Liver (tissue), 3 donors: ENCODE results near the gene DDX25.
"Not testable (repeated sequence)": the region's sequence is repeated elsewhere in the genome, so short reads cannot be mapped to it uniquely, and the experiment has no call there.

ENCODE experiments used
- GABPA ChIP-seq, 2 donors: IDR thresholded peaks in 1 of 2; conservative IDR thresholded peaks in 1 of 2; 2 replicates each; pipeline ENCODE4 v1.6.1; 2016; ENCODE audit warnings: antibody characterized with exemption in 2 of 2, mild to moderate bottlenecking in 1 of 2, moderate library complexity in 1 of 2
- JUND ChIP-seq, 2 donors: IDR thresholded peaks; 2 replicates each; pipeline ENCODE4 v1.6.1; 2016; ENCODE audit warnings: antibody characterized with exemption in 2 of 2
- REST ChIP-seq: IDR thresholded peaks from 2 replicates; pipeline ENCODE4 v1.6.1; 2016; ENCODE audit warnings: antibody characterized with exemption, mild to moderate bottlenecking
- SP1 ChIP-seq: IDR thresholded peaks from 2 replicates; pipeline ENCODE4 v1.6.1; 2018; ENCODE audit warnings: antibody characterized with exemption, mild to moderate bottlenecking
- YY1 ChIP-seq: IDR thresholded peaks from 2 replicates; pipeline ENCODE4 v1.6.1; 2016; ENCODE audit warnings: antibody characterized with exemption, mild to moderate bottlenecking
- TF ChIP-seq, protein P1 (sequence below): fragments of 150-350 bp; IDR thresholded peaks from 2 replicates; pipeline ENCODE4 v1.5.1; 2017; ENCODE audit warnings: improper control_type of control experiment, low read depth, low read length; ENCODE audit not compliant: missing input control
- donor health status: healthy.
- donor health status: healthy.

DNA sequence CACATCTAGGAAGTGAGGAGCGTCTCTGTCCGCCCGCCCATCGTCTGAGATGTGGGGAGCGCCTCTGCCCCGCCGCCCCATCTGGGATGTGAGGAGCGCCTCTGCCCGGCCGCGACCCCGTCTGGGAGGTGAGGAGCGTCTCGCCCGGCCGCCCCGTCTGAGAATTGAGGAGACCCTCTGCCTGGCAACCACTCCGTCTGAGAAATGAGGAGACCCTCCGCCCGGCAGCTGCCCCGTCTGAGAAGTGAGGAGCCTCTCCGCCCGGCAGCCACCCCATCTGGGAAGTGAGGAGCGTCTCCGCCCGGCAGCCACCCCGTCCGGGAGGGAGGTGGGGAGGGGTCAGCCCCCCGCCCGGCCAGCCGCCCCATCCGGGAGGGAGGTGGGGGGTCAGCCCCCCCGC lies 41.5 kb upstream of the DDX25 start:
- not testable (repeated sequence) for TF ChIP-seq SP1; GABPA (IDR thresholded peaks at IDR 0.05 in 1 of 2, conservative IDR thresholded peaks at IDR 0.05 in 1 of 2); YY1; REST; JUND (IDR thresholded peaks at IDR 0.05)
- TF ChIP-seq, protein P1, sequence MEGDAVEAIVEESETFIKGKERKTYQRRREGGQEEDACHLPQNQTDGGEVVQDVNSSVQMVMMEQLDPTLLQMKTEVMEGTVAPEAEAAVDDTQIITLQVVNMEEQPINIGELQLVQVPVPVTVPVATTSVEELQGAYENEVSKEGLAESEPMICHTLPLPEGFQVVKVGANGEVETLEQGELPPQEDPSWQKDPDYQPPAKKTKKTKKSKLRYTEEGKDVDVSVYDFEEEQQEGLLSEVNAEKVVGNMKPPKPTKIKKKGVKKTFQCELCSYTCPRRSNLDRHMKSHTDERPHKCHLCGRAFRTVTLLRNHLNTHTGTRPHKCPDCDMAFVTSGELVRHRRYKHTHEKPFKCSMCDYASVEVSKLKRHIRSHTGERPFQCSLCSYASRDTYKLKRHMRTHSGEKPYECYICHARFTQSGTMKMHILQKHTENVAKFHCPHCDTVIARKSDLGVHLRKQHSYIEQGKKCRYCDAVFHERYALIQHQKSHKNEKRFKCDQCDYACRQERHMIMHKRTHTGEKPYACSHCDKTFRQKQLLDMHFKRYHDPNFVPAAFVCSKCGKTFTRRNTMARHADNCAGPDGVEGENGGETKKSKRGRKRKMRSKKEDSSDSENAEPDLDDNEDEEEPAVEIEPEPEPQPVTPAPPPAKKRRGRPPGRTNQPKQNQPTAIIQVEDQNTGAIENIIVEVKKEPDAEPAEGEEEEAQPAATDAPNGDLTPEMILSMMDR: not testable (repeated sequence)
